NCI-H2081 treated with DMSO at 0.1 percent for 48 hours (cell line): ENCODE measurements around the gene LSAMP.

Experiments used
- DNase-seq: peaks from one replicate; lab custom pipeline; 2025; lab: John Stamatoyannopoulos, UW

LSAMP gene

DNA sequence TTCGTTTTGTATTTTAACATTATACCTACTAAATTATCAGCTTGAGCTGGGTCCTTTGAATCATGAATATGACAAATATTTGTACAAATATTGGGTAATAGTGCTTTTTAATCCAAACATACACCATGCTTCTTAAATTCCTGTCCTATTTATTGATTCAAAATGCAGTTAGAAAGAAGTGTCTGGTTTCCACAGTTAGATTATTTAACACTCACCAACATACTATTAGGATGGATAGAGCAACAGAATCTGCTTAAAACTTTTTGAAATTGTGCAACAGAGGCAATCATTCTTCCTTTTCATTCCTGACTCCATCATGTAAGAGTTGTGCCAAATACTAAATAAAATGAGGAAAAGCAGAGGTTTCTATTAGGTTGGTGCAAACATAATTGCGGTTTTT, 281.2 kb downstream of the LSAMP start:
- DNase-seq: no peak

DNA sequence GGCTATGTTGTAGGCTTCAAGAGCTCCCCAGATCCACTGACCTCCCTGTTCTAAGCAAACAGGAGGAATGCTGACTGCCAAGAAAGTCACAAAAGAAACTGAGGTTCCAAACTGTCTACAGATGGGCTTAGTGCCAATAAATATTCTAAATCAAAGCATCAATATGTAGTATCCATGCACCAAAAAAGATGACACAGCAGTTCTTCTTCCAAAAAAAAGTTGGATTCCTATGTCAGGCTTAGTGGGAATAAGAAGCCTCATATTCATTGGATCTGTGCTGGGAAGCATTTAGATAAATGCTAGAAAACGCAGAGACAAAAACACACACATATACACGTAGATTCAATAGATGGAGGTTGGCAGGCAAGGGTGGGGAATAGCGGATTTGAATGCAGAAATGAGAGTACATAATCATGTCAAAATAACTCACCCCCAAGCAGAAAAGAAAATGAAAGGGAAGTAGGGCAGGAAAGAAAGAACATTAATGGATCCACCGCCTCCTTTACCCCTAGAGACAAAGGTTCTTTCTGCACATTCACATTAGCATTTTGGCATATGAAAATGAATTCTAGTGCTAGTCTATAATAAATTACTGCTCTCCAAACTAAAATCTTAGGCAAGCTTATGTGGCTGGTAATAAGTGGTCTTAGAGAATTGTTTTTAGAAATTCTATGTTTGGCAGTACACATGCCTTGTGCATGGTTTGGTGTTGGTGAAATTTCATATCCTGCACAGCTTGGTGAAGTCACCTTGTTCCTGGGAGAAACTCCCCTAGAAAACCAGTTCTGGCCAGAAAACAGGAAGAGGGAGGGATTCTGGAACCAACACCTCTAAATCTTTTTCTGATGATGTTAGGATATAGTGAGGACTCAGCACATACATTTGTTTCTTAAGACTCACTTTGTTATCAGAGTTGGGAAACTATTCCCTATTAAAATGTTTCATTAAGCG, 283.4 kb downstream of the LSAMP start:
- DNase-seq: no peak

DNA sequence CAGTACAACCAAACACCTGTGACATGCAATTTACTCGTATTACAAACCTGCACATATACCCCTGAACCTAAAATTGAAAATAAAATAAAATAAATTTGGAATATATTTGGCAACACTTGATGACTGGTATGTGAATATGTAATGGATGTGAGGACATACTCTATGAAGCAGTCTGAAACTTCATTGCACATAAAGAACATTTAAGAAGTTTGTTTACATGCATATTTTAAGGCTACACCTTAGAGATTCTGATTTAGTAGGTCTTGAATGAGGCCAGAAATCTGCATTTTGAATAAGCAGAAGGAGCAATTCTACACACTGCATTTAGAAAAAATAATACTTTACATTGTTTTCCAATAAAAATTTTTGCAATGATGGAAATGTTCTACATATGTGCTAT, 284.7 kb downstream of the LSAMP start:
- DNase-seq: no peak

DNA sequence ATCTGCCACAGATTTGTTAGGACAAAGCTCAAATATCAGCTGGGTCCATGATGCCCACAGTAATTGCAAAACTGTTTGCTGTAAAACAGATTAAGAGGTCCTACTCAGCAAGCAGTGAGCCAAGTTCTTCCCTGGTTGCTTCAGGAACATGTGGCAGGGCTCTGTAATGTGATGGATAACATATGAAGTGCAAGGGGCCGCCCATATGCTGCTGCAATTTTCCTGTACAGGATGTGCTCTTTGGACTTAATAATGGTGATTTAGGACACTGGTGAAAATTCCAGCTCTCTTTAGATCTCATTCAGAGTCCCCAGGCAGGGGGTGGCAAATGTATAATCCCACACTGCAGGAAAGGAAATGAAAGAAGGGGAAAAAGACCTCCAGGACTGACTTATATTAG, 289.4 kb downstream of the LSAMP start:
- DNase-seq: no peak

DNA sequence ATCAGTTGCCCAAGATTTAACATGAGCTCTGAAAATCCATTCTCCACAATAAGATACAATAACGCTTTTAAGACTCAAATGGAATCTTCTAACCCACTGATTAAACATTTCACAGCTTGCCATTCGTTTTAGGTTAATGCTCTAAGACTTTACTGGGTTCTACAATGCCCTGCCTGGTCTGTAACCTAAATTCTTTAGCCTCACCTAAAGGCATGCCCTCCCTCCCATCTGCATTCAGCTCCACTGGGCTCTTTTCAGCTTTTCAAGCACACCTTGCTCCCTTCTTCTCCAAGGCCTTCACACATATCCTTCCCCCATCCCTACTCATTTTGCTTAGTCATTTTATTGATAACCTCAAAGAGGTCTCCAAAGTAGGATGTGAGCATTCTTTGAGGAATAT, 290.9 kb downstream of the LSAMP start:
- no peak for DNase-seq

DNA sequence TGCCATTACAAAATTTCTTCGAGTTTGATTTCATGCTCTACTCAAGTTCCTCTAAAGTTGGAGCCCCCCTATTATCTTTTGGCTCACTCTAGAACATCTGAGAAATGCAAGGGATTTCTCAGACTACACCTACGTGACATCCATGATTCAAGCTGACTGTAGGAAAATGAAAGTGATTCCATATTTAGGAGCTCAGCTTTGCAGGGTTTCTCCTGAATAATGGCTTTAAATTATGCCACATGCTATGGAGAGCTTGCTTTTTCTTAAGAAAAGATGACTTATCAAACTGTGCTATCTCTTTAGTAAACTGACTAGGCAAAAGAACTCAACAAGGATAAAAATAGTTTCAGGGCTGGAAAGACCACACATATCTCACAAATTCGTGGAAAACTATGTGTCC, 292.1 kb downstream of the LSAMP start:
- DNase-seq: no peak

DNA sequence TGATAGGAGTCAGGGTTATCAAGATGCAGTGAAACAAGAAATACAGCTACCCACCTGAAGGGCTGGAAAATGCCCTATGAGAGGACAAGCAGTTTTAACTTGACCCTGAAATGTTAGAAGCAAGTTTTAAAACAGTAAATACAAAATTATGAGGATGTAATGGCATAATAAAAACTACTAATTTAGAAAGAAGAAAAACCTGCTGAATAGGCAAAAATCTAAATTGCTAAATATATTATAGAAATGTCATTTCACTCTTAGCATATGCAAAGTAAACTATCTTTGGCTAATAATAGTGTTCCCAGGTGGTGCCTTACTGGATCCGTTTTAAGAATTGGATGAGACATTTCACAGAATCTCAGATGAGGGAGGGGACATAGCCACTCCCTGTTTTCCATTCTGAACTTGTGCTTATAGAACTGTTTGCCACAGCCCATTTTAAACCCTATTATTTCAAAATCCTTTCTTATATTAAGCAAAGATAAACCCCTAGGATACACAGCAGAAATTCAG, 294.6 kb downstream of the LSAMP start:
- no peak for DNase-seq

DNA sequence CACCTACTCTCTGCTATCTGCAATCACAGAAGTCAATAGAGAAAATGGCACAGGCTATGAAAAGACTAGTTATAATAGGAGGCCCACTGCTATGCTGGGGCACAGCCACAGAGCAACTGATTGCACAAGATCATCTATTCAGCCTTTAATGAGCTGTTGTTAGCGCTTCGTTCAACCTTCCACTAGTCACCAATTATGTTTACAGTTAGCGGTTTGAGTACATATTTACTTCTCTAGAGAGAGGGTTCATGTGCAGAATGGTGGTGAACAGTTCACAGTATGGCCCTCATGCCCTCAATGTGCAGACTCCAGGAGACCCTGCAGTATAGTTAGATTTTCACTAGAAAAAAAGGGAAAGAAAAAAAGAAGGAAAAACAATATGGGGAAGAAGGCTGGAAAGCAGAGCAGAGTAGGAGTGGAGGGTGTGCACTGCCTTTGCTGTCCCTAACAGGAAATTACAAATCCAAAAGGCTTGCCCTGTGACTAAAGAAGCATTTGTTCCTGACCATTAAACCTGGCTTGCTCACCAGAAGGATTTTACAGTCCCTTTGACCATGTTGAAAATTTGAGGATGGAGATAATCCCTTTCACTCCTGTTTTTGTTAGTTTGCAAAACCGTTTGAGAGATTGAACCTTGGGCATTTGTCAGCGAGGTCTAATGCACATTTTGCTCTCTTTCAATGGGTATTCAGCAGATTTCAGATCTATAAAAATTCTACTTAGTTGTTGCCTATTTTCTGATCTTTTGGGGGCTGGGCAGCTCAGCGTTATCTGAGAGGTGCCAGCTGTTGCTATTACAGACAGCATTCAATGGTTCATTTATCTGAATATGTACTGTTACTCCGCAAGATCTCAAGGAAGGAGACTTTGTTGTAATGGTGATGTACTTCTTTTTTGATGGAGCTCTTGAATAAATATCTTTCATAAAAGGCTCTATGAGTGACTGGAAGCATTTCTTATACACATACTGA, 296.1 kb downstream of the LSAMP start:
- DNase-seq: peak; percentile 94

DNA sequence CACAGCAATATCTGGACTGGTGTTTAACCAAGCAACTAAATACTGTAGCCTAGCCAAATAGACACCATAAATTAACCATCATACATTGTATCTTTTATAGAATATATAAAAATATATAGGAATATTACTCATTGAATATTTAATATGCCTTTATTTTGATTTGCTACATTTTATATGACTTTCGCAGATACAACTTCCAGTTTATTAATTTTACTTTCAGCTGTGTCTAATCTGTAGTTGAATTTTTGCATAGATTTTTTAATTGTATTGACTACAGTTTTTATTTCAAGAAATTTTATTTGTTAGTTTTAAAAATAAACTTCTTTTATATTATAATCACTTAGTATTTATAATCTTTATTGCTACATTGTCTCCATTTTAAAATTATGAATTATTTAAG, 299.7 kb downstream of the LSAMP start:
- no peak for DNase-seq

DNA sequence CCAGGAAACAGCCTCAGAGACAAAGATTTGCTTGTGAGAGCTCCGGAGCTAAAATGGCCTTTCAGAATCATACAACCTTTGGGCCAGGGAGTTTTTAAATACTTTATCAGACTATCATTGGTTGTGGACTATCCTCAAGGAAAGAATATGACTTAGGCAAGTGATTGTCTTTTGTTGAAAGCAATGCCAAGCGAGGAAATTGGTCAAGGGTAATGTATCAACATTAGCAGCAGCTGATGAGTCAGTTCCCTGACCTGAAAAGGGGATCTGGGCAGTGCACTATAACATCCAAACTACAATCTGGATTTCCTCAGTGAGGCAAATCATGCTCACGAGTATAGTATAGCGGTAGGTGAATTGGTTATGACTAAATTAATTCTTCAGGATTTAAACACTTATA, 303.6 kb downstream of the LSAMP start:
- DNase-seq: no peak

DNA sequence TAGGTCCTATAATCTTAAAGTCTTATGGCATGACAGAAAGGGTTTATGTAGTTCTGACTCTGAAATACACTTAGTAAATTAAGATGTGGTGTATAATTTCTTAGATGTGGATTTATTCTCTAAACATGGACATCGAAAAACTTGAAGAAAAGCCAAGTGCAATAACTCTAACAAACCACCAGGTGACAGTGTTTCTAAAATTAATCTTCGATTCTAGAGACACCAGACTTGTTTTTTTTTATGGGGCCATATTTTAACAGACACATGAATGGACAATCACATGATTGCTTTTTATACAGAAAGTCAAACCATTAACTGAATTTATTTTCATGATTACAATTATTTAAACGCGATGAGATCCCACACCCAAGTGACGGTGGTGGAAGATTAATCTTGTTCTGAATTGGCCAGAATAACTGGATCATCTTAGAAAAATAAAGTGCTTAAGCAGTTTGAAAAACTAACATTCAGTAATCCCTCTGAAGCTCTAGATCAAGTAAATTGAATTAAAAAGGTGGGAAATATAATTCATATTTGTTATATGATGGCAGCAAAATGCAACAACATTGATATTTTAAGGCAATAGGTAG, 305.1 kb downstream of the LSAMP start:
- peak; percentile 69 for DNase-seq

DNA sequence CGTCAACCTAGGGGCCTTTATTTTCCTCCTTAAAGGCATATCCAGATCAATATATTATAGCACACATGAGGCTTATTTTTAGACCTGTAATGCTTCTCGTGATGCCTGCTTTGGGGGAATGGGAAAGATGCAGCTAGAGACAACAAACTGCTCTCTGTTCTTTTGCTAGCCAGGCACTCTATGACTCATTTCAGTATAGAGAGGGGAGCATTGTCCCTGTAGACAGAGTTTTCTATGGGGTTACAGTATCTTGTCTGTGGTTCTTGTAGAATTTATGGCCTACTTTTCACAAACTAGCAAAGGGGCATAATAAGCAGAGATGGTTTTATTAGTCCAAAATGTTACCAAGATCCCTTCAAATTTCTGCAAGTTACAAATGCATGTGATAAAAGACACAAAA, 305.6 kb downstream of the LSAMP start:
- no peak for DNase-seq

DNA sequence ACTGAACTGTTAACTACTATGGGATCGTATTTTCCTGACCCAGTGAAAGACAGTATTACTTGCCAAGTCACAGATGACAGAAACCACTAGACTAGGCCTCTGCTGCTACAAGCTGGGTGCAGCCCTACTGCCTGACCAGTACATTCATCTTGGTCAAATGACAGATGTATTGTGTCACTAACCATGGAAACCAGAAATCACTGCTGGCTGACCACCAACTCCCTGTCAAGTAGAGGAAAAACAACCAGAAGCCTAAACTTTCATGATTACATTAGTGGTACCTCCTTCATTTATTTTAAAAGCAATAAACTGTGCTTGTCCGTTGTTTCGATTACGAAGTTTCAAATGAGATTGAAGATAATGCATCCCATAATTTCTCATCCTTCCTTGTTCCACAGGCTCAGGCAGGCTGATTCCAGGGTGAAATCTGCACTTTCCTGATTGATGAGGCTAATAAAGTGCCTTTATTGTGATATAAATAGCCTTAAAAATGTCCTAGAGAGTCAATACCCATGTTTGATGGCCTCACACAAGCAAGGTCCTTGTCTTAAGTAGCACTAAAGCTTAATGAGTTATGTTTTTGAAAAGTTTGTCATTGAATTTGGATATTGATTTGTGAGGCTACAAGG, 309.7 kb downstream of the LSAMP start:
- DNase-seq: no peak

DNA sequence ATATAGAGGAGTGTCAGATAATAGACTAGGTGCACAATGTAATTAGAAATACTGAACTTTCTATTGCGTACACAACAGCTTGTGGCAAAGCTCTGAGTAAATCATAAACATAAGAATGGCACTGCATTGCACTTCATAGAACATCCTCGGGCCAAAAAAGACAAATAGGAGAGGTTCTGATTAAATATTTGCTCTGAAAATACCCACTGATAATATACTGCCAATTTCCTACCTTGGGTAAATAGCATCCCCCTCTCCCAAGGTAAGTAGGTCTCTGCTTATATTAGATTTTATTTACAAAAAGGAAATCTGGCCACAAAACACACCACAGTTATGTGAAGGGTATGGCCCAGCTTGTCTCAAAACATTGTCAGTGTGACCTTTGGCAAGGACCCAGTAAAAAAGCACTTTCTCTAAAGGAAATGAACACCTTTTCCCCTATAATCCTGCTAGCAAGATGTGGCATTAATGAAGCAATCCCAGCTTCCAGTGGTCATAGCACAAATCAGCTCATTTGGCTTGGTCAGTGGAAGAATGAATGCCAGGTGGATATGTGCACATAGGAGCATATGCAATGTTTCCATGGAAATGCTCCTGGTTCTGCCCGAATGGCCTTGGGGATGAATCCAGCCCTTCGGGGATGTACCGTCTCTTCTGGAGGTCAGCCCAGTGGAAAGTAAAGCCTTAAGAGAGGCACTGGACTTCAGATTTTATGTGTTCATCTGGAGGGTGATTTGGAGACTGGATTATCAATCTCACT, 315.9 kb downstream of the LSAMP start:
- no peak for DNase-seq

DNA sequence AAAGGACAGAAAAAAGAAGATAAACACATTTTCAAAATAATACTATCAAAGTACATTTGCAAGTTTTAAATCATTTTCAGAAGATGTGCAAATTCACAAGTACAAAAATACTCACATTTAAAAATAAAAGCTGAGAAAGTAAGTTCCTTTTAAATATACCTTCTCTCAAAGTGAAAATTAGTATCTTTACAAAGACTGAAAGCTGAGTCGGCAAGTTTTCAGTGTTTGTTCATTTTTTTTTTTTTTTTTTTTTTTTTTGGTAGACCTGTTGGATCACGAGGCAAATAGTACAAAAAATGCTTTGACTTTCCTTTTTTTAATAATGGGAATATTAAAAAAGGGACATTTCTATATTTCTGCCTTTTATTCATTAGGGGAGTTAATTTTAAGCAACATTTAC, 317.8 kb downstream of the LSAMP start:
- no peak for DNase-seq

DNA sequence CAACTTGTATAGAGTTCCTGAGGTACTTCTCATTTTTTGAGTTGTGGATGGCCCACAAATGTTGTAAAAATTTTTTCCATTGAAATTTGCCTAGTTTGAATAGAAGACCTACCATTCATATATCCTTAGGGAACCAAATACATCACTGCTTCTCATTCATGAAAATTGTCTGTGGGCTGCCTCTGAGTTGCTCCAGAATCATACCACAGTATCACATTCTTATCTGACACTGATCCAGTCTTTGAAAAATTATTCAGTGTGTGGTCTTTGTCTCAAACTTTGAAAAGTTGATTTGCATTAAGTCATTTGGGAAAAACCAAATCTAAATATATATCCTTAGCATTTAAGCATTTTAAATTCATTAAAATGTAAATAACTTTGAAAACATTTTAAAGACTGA, 321.1 kb downstream of the LSAMP start:
- no peak for DNase-seq

DNA sequence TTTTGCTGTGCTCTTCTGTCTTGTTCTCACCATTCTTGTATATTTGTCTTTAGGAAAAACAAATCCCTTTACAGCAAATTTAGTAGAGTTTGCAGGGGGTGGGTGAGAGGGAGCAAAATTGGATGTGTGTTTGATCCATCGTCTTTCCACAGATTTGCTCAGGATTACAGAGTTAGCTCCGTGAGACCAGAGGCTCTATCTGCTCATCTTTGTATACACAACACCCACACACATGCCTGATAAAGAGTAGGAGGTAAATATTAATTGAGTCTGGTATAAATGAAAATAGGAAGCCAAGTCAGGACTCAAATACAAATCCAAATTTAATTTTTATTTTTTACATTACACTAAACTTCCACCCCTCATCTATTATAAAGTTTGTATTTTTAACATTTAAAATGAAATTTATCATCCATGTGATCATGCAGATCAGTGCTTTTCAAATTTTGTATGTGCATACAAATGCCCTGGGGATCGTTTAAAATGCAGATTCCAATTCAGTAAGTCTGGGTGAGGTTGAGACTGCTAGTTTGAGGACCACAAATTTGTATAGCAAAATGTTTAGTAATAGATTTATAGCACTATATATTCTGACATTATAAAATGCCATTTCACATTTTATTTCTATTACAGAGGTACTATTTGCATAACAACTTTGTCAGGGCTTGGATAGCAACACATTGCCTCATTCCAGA, 326.7 kb downstream of the LSAMP start:
- no peak for DNase-seq

DNA sequence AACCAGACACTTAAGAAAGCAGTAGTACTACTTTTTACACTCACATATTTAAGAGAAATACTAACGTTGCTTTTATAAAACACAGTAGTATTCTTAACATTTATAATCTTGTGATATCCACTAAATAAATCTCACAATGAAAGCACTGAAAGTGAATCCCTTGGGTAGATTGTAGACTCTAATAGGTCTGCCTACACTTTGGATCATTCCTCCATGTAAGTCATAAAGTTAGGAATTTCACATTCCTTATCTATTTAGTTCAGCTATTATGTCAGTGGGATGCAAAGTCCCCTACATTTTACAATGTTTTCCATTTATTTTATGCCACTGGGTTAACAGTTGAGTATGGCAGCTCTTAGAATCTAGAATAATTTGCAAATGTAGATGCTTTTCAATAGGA, 330.7 kb downstream of the LSAMP start:
- no peak for DNase-seq

DNA sequence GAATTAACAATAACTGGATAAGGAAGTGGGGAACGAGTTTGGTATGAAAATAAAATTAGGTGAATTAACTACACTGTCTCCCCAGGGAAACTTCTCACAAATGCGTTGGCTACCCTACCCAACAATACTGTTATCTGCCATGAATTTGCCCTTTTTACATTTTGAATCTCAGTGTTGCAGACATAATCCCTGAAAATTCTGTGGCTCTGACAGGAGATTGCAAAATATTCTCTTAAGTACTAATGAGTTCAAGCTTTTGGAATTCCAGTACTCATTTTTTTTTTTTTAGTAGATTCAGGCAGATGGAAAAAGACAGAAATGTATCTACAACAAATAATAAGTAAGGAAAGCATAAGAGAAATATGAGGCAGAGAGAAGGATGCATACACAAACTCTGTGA, 332.6 kb downstream of the LSAMP start:
- DNase-seq: no peak

DNA sequence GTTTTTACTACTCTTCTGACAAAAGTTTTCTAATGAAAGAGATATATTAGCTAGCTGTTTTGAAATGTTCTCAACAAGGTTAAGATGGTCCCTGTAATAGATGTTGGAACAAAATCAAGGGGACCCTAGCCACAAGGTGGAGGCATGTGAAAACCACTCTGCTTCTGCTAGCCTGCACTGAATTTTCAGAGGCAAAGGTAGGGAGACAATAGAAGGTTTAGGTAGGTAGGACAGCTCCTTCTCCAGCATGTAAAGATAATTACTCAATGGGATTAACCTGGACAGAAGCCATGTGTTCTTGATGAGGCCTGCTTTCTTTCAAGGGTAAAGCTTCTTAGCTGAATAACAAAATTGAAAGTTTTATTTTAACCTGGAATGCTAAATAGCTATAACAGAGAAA, 333.5 kb downstream of the LSAMP start:
- DNase-seq: no peak
